GM10266 (cell line): ENCODE measurements around the gene FSTL5.

Experiments used
- DNase-seq: peaks from one replicate; pipeline ENCODE4 v3.0.0; 2012; ENCODE audit errors: extremely low spot score
- TF ChIP-seq, protein P1 (sequence below): IDR thresholded peaks from 2 replicates; pipeline ENCODE4 v1.5.1; 2012; ENCODE audit warnings: mild to moderate bottlenecking, low read depth; ENCODE audit not compliant: control insufficient read depth, insufficient read depth; ENCODE audit errors: missing control alignments

FSTL5 gene

GRCh38 chr4:161538941-161539340, 624.9 kb downstream of the FSTL5 start:
- DNase-seq: no peak
- TF ChIP-seq, protein P1, sequence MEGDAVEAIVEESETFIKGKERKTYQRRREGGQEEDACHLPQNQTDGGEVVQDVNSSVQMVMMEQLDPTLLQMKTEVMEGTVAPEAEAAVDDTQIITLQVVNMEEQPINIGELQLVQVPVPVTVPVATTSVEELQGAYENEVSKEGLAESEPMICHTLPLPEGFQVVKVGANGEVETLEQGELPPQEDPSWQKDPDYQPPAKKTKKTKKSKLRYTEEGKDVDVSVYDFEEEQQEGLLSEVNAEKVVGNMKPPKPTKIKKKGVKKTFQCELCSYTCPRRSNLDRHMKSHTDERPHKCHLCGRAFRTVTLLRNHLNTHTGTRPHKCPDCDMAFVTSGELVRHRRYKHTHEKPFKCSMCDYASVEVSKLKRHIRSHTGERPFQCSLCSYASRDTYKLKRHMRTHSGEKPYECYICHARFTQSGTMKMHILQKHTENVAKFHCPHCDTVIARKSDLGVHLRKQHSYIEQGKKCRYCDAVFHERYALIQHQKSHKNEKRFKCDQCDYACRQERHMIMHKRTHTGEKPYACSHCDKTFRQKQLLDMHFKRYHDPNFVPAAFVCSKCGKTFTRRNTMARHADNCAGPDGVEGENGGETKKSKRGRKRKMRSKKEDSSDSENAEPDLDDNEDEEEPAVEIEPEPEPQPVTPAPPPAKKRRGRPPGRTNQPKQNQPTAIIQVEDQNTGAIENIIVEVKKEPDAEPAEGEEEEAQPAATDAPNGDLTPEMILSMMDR: no peak

- TF ChIP-seq, protein P1: no peak
- no peak for DNase-seq
These were observed 633.1 kb downstream of the FSTL5 start for GRCh38 chr4:161530710-161531109.

GRCh38 chr4:161525121-161525520, 638.7 kb downstream of the FSTL5 start:
- no peak for DNase-seq
- TF ChIP-seq, protein P1: no peak

- TF ChIP-seq, protein P1: no peak
- no peak for DNase-seq
These were observed 641.8 kb downstream of the FSTL5 start for GRCh38 chr4:161522031-161522430.

GRCh38 chr4:161519611-161520010, 644.2 kb downstream of the FSTL5 start:
- no peak for DNase-seq
- TF ChIP-seq, protein P1: no peak

GRCh38 chr4:161517941-161518340, 645.9 kb downstream of the FSTL5 start:
- TF ChIP-seq, protein P1: no peak
- DNase-seq: no peak

DNA sequence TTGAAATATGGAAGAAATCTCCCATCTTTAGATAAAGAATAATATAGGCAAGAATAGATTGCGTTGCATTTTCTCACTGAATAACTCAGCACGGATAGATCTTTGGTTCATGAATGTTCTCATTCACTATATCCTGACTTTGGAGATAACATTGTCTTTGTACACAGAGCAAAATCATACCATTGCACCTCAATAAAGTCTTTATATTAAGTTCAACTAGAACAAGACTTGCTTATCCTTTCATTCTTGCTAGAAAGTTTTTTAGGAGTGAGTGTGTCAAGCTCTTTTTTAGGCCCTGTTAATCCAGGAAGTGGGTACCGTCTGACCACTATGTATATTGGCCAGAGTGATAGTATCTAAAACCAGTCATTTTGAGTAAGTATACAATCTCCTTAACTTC, 658.7 kb downstream of the FSTL5 start:
- TF ChIP-seq, protein P1: no peak
- DNase-seq: no peak
